HG02759 (cell line): ENCODE data around the gene MACROD2.
"Not testable (repeated sequence)": the region's sequence is repeated elsewhere in the genome, so short reads cannot be mapped to it uniquely, and the experiment has no call there.

Experiments
- ATAC-seq: cut with Tn5 transposase; IDR thresholded peaks from one replicate; pipeline ENCODE4 v1.9.1; 2021; ENCODE audit warnings: mild to moderate bottlenecking, moderate library complexity; ENCODE audit not compliant: unreplicated experiment

Gene MACROD2

GRCh38 chr20:15359056-15359455 is 1363.7 kb downstream of the MACROD2 start:
- ATAC-seq = no peak

- no peak for ATAC-seq
Measured at GRCh38 chr20:15362849-15363248, 1367.5 kb downstream of the MACROD2 start.

- ATAC-seq = no peak
Measured at GRCh38 chr20:15364781-15365180, 1369.5 kb downstream of the MACROD2 start.

- ATAC-seq = no peak
Measured at GRCh38 chr20:15370370-15370769, 1375.1 kb downstream of the MACROD2 start.

DNA sequence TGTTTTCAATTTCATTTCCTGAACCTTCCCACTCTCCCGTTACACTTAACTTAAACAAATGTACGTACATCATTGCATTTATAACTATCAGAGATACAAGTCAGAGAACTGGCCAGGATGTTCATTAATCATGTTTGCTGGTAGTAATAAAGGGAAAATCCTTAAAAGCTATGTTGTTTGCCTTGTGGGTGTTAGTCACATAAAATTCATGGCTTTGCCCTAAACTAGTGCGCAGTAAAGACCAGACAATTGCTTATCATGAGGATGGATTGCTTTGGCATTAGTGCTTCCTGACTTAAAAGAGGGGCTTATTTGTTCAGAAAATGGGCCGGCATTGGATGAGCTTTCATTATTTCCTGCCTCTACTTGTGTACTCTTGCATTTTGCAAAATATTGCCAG is 1379.4 kb downstream of the MACROD2 start:
- ATAC-seq = no peak

DNA sequence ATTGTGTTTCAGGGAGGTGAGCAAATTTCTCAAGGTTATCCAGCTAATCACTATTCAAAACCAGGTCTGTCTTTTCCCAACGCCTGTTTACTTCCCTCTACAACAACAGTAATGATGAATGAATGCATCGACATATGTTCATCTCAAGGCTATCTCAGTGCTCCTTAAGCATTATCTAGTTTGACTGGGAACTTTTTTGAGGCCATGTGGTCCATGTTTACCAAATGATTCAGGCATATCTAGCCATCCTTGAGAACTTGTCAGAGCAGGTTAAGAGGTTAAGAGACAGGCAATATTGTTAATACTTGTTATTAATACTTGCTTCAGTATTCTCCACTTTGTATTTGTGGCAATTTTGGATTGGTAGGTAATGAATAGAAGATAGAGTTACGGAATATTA is 1380.5 kb downstream of the MACROD2 start:
- no peak for ATAC-seq

DNA sequence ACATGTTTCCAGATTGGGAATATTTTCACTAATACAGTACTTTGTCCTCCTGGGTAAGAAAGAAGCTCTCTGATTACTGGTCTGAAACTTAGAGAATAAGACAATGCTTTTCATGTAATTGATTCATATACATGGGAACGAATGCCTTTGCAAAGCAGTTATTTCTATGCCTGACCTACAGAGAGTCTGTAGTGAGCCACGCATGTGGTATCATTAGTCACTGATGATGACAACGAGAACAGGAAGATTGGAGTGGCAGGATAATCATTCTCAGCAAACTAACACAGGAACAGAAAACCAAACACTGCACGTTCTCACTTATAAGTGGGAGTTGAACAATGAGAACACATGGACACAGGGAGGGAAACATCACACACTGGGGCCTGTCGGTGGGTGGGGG is 1382.3 kb downstream of the MACROD2 start:
- not testable (repeated sequence) for ATAC-seq

DNA sequence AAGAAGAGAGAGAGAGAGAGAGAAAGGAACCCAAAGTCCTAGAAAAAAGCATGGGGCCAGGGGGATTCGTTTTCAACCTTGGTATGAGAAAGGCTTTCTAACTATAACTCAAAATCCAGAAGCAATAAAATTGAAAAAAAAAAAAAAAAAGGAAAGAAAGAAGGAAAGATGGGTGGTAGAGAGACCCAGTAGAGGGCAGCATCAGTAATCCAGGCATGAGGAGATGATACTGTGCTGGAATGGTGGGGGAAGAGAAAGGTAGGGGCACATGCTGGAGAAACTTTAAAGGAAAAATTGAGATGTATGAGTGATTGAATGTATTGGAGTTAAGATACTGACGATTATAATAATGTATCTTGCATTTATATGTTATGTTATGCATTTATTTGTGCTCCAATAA is 1382.8 kb downstream of the MACROD2 start:
- ATAC-seq = no peak

DNA sequence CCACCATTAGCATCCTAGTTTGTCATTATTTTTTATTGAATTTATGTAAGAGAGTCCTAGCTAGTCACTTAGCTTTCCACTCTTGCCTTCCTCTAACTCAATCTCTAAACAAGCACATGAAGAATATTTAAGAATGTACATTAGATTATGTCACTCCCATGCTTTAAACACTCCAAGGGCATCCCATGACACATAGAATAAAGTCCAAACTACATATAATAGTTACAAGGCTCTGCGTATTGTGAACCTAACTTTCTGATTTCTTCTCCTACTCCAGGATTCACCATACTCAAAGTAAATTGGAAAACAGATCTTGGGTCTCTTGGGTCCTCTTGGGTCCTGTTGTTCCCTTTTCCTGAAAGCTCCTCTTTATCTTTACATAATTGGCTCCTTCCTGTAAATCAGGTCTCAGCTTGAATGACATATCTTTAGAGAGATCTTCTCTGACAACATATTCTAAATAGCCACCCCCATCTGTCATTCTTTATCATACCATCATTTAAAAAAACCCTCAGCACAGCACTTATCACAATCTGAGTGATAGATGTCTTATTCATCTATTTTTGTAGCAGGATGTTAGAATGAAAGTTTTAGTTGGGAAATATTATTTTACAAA is 1384.5 kb downstream of the MACROD2 start:
- ATAC-seq = no peak

GRCh38 chr20:15380770-15381169 is 1385.5 kb downstream of the MACROD2 start:
- ATAC-seq = no peak

DNA sequence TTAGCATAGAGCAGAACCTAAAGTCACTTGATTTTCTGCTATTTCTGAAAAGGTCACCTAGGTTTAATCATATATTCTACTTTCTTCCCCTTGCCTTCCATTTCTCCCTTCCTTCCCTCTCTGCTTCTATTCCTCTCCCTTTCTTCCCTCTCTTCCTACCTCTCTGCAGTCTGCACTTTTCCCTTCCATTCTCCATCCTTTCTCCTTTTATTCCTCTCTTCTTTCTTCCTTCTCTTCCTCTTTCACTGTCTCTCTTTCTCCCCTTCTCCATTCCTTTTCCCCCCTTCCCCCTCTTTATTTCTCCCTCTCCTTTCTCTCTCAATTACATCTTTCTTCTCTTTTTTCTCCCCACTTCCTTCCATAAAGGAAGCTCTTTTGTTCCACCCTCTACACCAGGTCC is 1391.9 kb downstream of the MACROD2 start:
- no peak for ATAC-seq

GRCh38 chr20:15395457-15395856 is 1400.1 kb downstream of the MACROD2 start:
- no peak for ATAC-seq

DNA sequence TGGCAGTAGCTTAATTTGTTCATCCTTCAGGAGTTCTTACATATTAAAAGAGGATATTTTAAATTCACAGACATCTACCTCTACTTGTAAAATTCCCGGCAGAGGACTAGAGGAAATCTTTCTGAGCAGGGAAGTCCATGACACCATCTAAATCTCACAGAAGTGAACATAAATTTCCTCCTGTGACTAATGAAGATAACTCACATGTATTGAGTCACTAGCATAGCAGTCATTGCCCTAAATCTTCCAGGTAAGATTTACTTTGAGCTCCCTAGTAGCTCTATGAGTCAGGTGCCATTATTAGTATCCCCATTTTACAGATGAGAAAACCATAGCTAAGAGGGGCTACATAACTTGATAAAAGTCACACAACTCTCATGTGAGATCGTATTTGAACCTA is 1400.7 kb downstream of the MACROD2 start:
- ATAC-seq = no peak

- ATAC-seq = no peak
Measured at GRCh38 chr20:15396900-15397299, 1401.6 kb downstream of the MACROD2 start.

- ATAC-seq = no peak
Measured at GRCh38 chr20:15399781-15400180, 1404.5 kb downstream of the MACROD2 start.

- ATAC-seq = no peak
Measured at GRCh38 chr20:15406072-15406471, 1410.8 kb downstream of the MACROD2 start.

- ATAC-seq = no peak
Measured at GRCh38 chr20:15411781-15412180, 1416.5 kb downstream of the MACROD2 start.

DNA sequence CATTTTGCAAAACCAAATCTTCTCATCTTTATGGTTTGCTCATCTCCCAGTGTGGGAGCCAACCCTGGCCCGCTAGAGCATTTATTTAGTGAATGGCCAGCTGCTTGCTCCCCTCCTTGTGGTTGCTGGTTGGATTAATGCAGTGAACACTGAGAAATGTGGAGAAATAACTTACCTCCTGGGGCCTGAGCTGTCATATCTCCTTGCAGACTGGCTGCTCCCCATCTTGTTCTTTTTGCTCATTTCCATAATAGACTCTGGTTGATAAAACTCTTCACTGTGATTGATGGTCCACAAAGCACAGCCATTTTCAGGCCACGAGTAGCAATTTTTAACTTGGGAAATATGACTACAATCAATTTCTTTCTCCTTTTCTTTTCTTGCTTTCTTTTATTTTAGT is 1420.6 kb downstream of the MACROD2 start:
- no peak for ATAC-seq

- ATAC-seq = no peak
Measured at GRCh38 chr20:15419856-15420255, 1424.5 kb downstream of the MACROD2 start.

DNA sequence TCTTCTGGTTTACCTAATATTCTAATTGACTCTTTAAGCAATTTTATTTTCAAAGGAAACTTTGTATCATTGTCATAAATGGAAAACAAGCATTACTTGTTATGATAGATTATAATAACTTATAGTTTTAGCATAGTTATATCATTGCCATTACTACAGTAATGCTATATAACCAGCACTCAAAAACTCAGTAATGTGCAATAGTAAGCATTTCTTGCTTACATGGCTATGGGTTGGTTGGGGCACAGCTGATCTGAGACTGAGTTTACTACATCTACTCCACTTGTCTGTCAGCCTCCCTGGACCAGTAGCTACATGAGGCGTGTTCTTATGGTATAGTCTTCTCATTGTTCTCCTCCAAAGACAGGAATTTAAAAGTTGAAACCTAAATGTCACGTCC is 1427.7 kb downstream of the MACROD2 start:
- no peak for ATAC-seq

DNA sequence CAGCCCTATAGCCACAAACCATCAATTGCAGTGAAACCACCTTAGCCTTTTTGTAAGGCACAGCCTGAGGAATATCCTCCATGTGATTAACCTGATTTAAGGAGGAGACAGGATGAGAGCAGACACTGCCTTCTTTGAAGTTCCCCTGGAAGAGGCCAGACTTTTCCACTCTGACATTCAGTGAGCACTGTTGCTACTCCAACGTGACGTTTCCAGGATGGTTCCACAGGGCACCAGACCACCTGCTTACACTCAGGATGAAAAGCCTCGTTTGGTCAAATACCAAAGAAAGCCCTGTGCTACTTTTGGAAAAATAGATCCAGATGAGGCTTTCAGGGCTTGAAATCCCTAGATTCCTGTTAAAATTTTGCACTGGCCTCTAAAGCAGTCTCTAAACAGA is 1444.2 kb downstream of the MACROD2 start:
- no peak for ATAC-seq

GRCh38 chr20:15440049-15440820 is 1444.9 kb downstream of the MACROD2 start:
- ATAC-seq = no peak
